ENCODE measurements around the gene N4BP2.
"Not testable (repeated sequence)": the region's sequence is repeated elsewhere in the genome, so short reads cannot be mapped to it uniquely, and the experiment has no call there.

Gene N4BP2
- 89.0 to 163 (median 102) reads per million in 3 experiments for total RNA-seq

DNA sequence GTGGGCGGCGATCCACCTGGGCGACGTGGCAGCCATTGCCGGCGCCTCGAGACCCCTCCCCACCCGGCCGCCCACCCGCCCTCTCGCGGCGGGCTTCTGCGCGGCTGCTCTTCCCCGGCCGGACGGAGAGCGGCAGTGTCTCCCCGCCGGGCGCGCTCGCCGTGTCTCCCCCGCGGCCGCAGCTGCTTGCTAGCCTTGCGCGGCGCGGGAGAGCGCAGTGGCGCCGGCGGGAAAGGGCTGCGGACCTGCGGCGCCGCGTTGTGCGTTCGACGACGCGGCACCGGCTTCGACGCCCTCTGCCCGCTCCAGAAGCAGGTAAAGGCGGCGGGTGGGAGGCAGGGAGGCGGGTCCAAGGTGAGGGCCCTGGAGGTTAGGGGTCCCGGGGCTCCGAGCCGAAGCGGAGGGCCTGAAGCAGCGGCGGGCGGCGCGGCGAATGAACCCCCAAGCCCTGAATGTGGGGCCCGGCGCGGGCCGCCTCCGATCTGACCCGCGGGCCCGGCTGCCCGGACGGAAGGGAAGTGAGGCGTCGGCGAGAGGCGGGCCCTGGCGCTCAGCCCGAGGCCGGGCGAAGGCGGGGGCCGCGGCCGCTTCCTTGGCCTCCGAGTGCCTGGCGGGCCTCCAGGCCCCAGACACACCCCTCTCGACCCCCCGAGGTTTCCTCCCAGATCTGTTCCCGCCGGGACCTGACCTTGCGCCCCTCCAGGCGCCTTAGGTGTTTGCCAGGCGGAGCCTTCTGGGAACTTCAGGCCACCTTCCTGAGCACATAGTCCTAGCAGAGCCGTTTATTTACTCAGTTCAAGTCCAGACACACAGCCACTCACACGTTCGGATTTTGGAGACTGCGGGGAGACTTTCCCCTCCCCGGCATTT, at the start of gene N4BP2:
Gene N4BP2, plus strand, starts transcription at position 135 of the 870 bp plus-strand sequence. CDS start 40,491 bp downstream, outside the sequence.
- peak; percentile 72 for DNase-seq

DNA sequence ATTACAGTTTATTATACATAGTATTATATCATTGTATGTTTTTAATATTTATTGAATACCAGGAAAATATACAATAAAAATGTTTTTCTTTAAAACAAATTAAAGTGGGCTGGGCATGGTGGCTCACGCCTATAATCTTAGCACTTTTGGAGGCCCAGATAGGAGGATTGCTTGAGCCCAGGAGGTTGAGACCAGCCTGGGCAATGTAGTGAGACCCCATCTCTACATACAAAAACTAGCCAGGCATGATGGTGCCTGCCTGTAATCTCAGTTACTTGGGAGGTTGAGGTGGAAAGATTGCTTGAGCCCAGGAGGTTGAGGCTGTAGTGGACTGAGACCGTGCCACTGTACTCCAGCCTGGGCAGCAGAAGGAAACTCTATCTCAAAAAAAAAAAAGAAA, 40.6 kb upstream of the N4BP2 start:
- no peak for DNase-seq

DNA sequence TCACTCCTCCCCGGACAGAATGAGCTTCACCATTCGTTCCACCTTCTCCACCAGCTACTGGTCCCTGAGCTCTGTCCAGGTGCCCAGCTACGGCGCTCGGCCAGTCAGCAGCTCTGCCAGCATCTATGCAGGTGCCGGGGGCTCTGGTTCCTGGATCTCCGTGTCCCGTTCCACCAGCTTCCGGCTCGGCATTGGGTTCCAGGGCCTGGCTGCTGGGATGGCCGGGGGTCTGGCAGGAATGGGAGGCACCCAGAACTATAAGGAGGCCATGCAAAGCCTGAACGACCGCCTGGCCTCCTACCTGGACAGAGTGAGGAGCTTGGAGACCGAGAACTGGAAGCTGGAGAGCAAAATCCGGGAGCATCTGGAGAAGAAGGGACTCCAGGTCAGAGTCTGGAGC, 36.4 kb upstream of the N4BP2 start:
- no peak for DNase-seq

DNA sequence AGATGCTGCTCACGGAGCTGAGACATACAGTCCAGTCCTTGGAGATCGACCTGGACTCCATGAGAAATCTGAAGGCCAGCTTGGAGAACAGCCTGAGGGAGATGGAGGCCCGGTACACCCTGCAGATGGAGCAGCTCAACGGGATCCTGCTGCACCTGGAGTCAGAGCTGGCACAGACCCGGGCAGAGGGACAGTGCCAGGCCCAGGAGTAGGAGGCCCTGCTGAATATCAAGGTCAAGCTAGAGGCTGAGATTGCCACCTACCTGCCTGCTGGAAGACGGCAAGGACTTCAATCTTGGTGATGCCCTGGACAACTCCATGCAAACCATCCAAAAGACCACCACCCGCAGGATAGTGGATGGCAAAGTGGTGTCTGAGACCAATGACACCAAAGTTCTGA, 35.5 kb upstream of the N4BP2 start:
- DNase-seq = not testable (repeated sequence)

DNA sequence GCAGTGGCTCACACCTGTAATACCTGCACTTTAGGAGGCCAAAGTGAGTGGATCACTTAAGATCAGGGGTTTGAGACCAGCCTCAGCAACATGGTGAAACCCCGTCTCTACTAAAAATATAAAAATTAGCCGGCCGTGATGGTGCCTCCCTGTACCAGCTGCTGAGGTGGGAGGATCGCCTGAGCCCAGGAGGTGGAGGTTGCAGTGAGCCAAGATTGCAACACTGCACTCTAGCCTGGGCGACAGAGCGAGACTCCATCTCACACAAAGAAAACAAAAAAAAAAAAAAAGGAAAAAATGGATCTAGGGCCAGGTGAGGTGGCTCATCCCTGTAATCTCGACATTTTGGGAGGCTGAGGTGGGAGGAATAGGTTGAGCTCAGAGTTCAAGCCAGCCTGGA, 32.6 kb upstream of the N4BP2 start:
- DNase-seq = not testable (repeated sequence)

DNA sequence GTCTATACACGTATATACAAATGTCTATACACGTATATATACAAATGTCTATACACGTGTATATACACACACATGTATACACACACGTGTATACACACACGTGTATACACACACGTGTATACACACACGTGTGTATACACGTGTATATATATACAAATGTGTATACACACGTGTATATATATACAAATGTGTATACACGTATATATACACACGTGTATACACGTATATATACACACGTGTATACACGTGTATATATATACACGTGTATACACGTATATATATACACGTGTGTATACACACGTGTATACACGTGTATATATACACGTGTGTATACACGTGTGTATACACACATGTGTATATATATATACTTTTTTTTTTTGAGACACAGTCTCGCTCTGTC, 23.9 kb upstream of the N4BP2 start:
- DNase-seq = no peak

DNA sequence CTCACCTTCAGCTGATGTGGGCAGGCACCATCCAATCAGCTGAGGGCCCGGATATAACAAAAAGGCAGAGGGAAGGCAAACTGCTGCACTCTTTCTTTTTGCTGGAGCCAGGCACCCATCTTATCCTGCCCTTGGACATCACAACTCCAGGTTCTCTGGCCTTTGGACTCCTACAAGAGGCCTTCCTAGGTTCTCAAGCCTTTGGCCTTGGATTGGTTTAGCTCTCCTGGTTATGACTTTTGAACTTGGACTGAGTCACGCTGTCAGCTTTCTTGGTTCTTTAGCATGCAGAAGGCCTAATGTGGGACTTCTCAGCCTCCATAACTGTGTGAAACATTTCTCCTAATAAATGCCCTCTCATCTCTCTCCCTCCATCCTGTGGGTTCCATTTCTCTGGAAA, 23.0 kb upstream of the N4BP2 start:
- no peak for DNase-seq

DNA sequence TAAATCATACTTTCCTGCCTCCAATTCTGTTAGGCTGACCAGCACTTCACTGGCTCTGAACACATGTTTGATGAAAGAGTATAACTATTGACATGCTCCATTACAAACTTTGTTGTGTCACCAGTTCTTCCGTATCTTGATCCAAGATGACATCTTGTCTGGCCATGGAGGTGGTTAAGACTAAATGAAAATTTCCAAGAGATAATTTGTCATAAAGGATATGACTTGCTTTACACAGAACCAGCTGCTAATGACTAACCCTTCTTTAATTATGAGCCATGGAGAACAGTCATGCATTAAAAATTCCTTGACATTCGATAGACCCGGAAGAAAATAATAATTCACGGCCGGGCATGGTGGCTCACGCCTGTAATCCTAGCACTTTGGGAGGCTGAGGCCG, 17.7 kb upstream of the N4BP2 start:
- no peak for DNase-seq

DNA sequence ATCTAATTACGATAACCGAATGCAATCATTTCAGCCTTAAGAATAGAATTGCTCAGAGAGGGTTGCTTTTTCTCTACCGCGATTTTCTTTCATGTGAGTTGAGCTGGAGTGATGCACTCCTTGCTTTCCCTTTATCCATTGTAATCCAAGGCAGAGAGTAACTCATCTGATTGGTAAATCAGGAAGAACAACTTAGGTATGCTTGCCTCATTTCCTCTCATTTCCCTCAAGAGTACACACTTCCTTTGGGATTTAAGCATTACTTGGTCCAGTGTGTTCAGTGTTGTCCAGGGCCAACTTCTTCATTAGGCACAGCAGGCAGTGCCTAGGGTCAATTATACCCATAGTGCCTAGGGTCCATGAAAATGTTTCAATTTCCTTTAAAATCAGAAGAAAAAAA, 15.7 kb upstream of the N4BP2 start:
- no peak for DNase-seq

DNA sequence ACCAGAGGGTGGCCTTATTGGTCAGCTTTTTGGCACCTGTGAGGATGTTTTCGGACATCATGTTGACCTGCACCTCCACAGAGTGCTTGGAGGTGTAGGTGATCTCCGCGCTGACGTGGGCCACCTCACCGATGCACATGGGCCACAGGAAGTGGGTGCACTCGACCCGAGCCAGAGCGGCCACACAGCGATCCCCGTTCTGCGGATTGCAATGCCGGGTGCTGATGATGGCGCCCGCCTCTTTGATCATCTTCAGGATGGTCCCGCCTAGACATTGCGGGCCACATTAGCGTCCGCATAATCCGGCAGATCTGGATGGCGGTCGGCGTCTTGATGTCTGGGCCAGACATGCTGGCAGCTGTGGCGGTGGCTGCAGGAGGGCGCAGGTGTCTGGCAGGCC, 12.9 kb upstream of the N4BP2 start:
- no peak for DNase-seq

DNA sequence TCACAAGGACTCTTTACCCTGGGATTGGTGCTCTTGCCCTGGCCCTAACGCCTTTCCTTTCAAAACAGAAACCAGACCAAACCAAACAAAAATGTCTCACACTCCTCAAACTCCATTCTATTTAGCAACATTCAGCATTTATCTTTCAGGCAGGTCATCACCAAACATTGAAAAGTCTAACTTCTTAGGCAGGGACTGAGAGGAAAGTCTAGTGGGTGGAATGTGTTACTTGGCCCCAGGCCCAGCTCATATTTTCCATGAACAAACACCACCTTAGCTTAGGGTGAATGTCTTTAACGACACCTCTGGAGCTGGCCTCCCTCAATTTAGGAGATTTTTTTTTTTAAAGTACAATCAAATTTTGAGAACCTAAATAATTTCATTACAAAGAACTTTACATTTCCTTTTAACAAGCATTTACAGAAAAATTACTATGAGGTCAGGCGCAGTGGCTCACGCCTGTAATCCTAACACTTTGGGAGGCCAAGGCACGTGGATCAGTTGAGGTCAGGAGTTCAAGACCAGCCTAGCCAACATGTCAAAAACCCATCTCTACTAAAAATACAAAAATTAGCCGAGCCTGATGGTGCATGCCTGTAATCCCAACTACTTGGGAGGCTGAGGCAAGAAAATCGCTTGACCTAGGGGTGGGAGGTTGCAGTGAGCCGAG, 10.2 kb upstream of the N4BP2 start:
- DNase-seq = no peak

DNA sequence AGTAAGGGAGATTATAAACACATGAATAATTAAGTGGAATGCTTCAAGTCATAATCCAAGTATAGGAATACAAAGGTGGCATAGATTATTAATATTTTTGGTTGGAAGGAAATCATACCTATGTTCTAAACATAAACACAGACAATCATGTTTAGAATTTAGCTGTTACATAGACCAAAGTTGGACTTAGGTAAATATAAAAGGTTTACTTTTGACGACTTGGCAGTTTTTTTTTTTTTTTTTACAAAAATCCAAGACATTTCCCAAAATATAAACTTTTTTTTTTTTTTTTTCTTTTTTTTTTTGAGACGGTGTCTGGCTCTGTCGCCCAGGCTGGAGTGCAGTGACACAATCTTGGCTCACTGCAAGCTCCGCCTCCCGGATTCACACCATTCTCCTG, 3.5 kb upstream of the N4BP2 start:
- DNase-seq = no peak

DNA sequence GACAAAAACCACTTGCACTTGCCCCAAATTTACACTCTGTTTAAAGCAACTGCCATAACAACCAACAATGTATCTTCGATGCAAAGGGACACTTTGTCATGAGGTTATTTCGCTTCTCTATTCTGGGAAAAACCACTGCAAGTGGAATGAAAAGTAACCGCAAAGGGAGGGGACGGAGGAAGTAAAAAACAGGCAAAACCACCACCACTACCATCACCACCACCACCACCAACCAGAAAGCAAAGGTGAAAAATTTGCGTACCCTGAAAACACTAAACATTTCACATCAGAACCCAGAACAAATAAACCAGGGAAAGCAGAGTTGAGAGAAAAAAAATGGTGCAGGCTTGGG, 1.2 kb upstream of the N4BP2 start:
- peak; percentile 51 for DNase-seq

DNA sequence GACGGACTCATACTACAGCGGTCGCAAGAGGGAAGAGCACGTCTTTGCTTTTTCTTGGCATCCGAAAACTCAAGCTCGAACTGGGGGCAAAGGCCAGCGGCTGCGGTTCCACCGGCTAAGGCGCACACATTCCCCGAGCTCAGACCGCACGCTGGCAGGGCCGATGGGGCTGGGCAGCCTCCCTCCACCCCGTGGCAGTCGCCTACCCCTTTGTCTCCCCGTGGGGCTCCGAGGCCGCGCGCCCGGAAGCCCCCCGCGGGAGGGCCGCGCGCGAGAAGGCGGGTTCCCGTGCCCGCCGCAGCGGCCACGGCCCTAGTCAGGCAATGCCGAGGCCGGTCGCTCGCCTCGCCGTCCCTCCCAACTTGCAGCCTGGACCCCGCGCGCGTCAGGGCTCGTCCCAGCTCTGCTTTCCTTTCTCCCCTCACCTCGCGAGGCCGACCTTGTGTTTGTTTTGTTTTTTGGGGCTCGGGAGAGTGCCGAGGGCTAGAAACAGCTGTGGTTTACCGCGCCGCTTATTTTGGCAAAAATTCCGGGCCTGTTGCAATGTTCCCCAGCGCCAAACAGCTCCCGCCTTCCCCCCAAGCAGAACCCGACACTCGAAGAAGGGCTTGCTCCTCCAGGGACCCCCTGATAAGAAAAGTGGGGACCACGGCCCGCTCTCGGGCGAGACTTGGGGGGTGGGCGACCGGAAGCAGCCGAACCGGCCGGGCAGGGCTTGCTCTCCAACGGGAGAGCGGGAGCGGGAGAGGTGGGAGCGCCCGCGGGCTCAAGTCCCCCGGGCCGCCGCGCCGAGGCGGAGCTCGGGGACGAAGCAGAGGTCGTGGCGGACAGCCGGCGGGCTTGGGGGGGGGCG, 561 bp upstream of the N4BP2 start:
- peak; percentile 44 for DNase-seq

DNA sequence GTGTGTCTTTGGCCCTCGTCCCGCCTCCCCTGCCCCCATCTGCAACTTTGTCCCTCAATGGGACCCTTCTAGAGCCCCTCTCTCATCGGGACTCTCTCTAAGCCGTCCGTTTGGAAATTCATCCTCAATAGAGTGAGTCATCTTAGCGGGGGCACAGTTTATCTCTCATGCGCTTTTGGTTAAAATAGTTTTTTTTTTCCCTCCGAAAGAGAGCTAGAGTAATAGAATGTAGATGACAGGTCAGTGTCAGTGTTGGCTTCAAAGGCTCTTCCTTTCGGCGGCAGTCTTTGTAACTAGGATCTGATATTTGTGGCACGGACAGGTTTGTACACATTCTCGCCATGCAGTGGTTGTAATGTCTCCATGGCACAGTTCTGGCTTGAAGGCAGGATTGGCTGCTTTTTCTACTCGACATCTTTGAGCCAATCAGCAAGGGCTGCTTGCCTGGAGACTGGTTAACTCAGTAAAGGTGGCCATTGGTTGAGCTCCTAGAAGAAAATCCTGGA, 989 bp downstream of the N4BP2 start:
- peak; percentile 82 for DNase-seq

DNA sequence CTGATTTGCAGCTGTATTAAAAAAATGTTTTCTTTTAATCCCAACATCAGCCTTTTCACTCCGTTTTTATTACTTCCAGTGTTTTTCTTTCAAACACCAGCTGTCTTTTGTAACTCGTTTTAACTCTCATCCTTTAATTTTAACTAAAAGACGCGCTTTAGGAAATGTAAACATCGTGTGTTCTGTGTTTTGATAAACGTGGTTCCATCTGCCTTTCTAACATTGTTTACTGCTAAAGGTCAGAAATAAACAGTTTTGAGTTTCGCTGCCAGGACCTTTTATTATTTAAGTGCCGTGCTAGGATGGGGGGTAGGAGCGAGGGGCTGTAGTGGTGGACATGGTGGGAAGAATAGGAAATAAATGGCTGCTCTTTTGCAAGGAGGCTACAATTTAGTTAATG, 1.5 kb downstream of the N4BP2 start:
- no peak for DNase-seq

DNA sequence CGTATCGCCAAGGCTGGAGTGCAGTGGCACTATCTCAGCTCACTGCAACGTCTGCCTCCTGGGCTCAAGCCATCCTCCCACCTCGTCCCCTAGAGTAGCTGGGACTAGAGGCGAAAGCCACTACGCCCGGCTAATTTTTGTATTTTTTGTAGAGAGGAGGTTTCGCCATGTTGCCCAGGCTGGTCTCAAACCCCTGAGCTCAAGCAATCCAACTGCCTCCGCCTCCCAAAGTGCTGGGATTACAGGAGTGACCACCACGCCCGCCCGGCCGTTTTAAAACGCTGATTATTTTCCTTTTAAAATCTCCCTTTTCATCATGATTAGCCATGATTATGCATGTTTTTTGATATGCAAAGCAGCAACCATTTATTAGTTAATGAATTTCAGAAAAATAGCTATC, 2.2 kb downstream of the N4BP2 start:
- no peak for DNase-seq

DNA sequence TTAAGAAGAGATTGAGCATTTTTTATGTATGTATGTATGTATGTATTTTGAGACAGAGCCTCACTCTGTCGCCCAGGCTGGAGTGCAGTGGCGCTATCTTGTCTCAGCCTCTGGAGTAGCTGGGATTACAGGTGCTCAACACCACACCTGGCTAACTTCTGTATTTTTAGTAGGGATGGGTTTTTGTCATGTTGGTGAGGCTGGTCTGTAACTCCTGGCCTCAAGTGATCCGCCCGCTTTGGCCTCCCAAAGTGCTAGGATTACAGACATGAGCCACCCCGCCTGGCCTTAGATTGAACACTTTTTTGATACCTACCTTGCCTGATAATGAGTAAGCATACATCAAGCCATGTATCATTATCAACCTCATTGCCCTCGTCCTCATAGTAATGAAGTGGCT, 2.7 kb downstream of the N4BP2 start:
- DNase-seq = no peak

DNA sequence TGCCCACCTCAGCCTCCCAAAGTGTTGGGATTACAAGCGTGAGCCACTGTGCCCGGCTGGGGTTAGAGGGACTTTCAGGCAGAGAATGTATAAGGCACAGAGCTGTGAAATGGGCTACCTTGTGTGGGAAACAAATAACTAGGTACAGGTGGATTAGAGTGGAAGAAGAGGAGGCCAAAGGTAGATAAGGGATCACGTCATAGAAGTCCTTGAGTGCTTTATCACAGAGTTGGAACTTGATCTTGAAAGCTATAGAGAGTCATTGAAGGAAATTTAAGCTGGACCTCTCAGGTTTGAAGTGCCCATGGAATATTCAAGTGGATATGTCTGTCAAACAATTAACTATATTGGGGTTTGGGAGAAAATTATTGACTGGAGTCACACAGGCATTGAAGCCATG, 8.4 kb downstream of the N4BP2 start:
- DNase-seq = no peak

DNA sequence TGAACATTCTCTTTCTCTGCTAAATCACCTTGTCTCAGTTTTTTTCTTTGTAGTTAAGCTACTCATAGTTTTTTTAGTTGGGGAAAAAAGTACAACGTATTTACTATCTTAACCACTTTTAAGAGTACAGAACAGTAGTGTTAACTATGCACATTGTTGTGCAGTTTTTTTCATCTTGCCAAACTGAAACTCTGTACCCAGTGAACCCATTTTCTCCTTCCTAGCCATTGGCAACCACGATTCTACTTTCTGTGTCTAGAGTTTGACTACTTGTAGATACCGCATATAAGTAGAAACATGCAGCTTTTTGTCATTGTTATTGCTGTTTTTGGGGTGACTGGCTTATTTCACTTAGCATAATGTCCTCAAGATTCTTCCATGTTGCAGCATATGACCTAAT, 10.0 kb downstream of the N4BP2 start:
- DNase-seq = no peak

DNA sequence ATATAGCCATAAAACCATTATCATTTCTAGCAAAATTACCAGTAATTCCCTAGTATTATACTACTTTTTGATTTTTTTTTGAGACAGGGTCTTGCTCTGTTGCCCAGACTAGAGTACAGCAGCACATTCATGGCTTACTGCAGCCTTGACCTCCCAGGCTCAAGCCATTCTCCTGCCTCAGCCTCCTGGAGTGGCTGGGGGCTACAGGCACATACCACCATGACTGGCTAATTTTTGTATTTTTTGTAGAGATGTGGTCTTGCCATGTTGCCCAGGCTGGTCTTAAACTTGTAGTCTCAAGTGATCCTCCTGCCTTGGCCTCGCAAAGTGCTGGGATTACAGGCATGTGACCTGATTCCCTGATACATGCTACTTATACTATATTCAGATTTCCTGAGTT, 13.7 kb downstream of the N4BP2 start:
- no peak for DNase-seq

DNA sequence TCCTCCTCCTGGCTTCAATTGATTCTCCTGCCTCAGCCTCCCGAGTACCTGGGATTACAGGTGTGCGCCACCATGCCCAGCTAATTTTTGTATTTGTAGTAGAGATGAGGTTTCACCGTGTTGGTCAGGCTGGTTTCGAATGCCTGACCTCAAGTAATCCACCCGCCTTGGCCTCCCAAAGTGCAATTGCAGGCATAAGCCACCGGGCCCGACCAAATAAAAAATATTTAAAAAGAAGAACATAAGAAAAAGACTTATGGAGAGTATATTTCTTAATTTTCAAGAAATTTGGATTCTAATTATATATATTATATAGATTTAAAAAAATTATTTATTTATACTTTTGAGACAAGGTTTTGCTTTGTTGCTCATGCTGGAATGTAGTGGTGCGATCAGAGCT, 29.8 kb downstream of the N4BP2 start:
- DNase-seq = no peak

DNA sequence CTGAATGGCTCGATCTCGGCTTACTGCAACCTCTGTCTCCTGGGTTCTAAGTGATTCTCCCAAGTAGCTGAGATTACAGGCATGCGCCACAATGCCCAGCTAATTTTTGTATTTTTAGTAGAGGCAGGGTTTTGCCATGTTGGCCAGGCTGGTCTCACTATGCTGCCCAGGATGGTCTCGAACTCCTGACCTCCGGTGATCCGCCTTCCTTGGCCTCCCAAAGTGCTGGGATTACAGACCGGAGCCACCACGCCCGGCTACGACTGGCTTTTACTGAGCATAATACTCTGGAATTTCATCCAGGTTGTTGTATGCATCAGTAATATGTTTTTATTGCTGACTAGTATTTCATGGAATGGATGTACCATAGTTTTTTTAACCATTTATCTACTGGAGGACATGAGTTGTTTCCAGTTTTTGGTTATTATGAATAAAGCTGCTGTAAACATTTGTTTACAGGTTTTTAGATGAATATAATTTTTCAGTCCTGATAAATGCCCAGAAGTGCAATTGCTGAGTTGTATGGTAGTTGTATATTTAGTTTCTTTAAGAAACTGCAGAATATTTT, 31.2 kb downstream of the N4BP2 start:
- no peak for DNase-seq

All from central memory CD4-positive, alpha-beta T cell (primary cell).